PC-3 (cell line): ENCODE data around the gene SPATA33. TPM values are rescaled to one million over a fixed set of nuclear protein-coding genes. Genes with fewer than 3 reads are reported as not detected.
A peak's percentile ranks its signal among the peaks of the same experiment; 100 is the strongest.

Experiments
- ATAC-seq: fragments of 200-7000 bp; cut with Tn5 transposase; 2 replicates; pipeline ENCODE4 v1.9.1; 2020; ENCODE audit warnings: mild to moderate bottlenecking, moderate library complexity
- BruUV-seq: library from RNA; stranded (reverse); fragments of 400-500 nt; replicated peaks from 2 replicates; lab custom pipeline; 2021; lab: Mats Ljungman, UMichigan
- CTCF ChIA-PET: fragments of 300-600 bp; sonication (Branson Sonifier 250); formaldehyde crosslinking; loops from one replicate; lab custom pipeline; 2022; ENCODE audit warnings: antibody characterized with exemption; lab: Charles Lee
- POLR2A ChIA-PET: fragments of 300-600 bp; sonication (Branson Sonifier 250); formaldehyde crosslinking; loops from one replicate; lab custom pipeline; 2022; ENCODE audit warnings: antibody characterized with exemption; ENCODE audit not compliant: unreplicated experiment; lab: Charles Lee
- DNase-seq: peaks from one replicate; pipeline ENCODE4 v3.0.0-alpha.2; 2015
- H2AFZ ChIP-seq: fragments of 300-600 bp; sonication (generic); 2 replicates; pipeline ENCODE4 v1.6.0; 2016; ENCODE audit warnings: antibody characterized with exemption, low read length
- H3F3A ChIP-seq: fragments of 300-600 bp; sonication (generic); one replicate; pipeline ENCODE4 v1.6.0; 2017; ENCODE audit warnings: antibody characterized with exemption, low read length, control low read depth, mild to moderate bottlenecking; ENCODE audit not compliant: unreplicated experiment
- H3K27ac ChIP-seq: fragments of 300-600 bp; sonication (generic); 2 replicates; pipeline ENCODE4 v1.5.1; 2016; ENCODE audit warnings: mild to moderate bottlenecking, low read length
- H3K27me3 ChIP-seq: fragments of 300-600 bp; sonication (generic); 2 replicates; pipeline ENCODE4 v1.6.1; 2016; ENCODE audit warnings: low read length, mixed read lengths
- H3K36me3 ChIP-seq: fragments of 300-600 bp; sonication (generic); 2 replicates; pipeline ENCODE4 v1.6.1; 2016; ENCODE audit warnings: low read depth, mixed run types, low read length, mixed read lengths
- H3K4me1 ChIP-seq: fragments of 300-600 bp; sonication (generic); 2 replicates; pipeline ENCODE4 v1.5.1; 2016; ENCODE audit warnings: low read length; ENCODE audit not compliant: insufficient read depth
- H3K4me2 ChIP-seq: fragments of 300-600 bp; sonication (generic); 2 replicates; pipeline ENCODE4 v1.6.0; 2016; ENCODE audit warnings: low read length
- H3K4me3 ChIP-seq: fragments of 300-600 bp; sonication (generic); 2 replicates; pipeline ENCODE4 v1.5.1; 2016; ENCODE audit warnings: mild to moderate bottlenecking, low read length, mixed read lengths
- H3K79me2 ChIP-seq: fragments of 300-600 bp; sonication (generic); 2 replicates; pipeline ENCODE4 v1.6.1; 2017; ENCODE audit warnings: low read length, mixed read lengths
- H3K9ac ChIP-seq: fragments of 300-600 bp; sonication (generic); 2 replicates; pipeline ENCODE4 v1.6.0; 2016; ENCODE audit warnings: mild to moderate bottlenecking, low read length
- H3K9me2 ChIP-seq: fragments of 300-600 bp; sonication (generic); replicated peaks from 2 replicates; pipeline ENCODE4 v1.6.1; 2016; ENCODE audit warnings: mixed run types, low read length, mixed read lengths
- H3K9me3 ChIP-seq: fragments of 300-600 bp; sonication (generic); 2 replicates; pipeline ENCODE4 v1.6.1; 2016; ENCODE audit warnings: low read length, mixed read lengths
- H4K20me1 ChIP-seq: fragments of 300-600 bp; sonication (generic); 2 replicates; pipeline ENCODE4 v1.6.1; 2016; ENCODE audit warnings: low read length, mixed read lengths
- EZH2 ChIP-seq: fragments of 300-600 bp; sonication (generic); IDR thresholded peaks from one replicate; pipeline ENCODE4 v1.6.1; 2017; ENCODE audit warnings: antibody characterized with exemption, mild to moderate bottlenecking, low read length; ENCODE audit not compliant: unreplicated experiment
- EZH2phosphoT487 ChIP-seq: fragments of 300-600 bp; sonication (generic); IDR thresholded peaks from 2 replicates; pipeline ENCODE4 v1.6.1; 2018; ENCODE audit warnings: mild to moderate bottlenecking, antibody characterized with exemption, low read length, borderline replicate concordance
- intact Hi-C: fragments of 100-400 bp; cut with micrococcal nuclease; formaldehyde crosslinking; loops from 2 replicates; pipeline ENCODE4 v1.9.0; 2023
- total RNA-seq: library from RNA; depleted of rRNA; stranded (reverse); fragments of >200 nt; gene quantifications from 2 replicates; pipeline ENCODE4 v1.2.3, GENCODE V29; 2014
- TF ChIP-seq, protein P1 (sequence below): fragments of 300-600 bp; sonication (generic); conservative IDR thresholded peaks from 2 replicates; pipeline ENCODE4 v1.5.1; 2017; ENCODE audit warnings: antibody characterized with exemption, low read depth, mild to moderate bottlenecking, low read length

The SPATA33 gene
- total RNA-seq, 1 experiment from 2014 or later, result 7.9 TPM

DNA sequence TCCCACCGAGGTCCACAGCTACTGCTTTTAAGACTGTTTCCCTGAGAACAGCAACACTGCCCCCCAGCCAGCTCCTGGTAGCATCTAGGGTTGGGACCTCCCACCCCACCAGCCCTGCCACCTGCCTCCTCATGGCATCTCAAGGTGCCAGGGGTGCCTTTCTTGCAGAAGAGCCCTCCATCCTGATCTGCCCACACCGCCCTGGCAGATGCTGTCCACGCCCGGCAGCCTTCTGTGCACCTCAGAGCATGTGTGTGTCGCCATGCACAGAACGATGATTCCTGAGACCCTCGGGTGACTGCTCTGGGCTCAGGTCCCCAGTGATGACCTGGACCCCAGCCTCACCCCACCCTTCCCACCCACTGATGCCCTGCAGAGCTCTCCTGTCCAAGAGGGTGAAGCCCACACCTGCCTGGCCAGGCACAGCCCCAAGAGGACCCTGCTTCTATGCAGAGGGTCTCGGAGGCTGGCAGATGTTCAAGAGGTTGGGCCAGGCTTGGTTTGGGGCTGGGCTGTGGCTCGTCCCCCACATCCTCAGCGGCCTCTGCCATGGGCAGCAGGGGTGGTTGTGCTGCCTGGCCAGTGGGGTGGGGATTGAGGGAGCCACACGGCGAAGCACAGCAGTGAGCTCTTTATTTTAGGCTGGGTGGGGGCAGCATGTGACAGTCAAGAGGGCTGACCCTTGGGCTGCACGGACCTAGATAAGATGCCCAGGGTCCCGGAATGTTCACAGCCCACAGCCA is 49.1 kb downstream of the SPATA33 start:
- Histone ChIP-seq H3K9me3 (no peaks in the 10 kb centered on the region), H3K27ac (no peak overlapping the region), H3K27me3 (no peaks in the 10 kb centered on the region), H4K20me1 (no peaks in the 10 kb centered on the region), H3K4me3 (peak overlapping the region; percentile 64), H3K79me2 (no peaks in the 10 kb centered on the region), H3K4me1 (no peaks in the 10 kb centered on the region), H3F3A (no peaks in the 10 kb centered on the region), H3K36me3 (no peaks in the 10 kb centered on the region), H3K4me2 (peak overlapping the region; percentile 75), H3K9ac (peak overlapping the region; percentile 36; the same call in 1 of the 2 replicates), H3K9me2 (no peaks in the 10 kb centered on the region), H2AFZ (peak overlapping the region; percentile 59; the same call in 1 of the 2 replicates)
- intact Hi-C loops, result loop anchor here (10.0 kb wide), 1 partner anchor 108 kb away; the partner anchor contains the start of gene FANCA
- ATAC-seq, result no peak
- TF ChIP-seq EZH2 (no peak), EZH2phosphoT487 (no peak)
- TF ChIP-seq, protein P1, sequence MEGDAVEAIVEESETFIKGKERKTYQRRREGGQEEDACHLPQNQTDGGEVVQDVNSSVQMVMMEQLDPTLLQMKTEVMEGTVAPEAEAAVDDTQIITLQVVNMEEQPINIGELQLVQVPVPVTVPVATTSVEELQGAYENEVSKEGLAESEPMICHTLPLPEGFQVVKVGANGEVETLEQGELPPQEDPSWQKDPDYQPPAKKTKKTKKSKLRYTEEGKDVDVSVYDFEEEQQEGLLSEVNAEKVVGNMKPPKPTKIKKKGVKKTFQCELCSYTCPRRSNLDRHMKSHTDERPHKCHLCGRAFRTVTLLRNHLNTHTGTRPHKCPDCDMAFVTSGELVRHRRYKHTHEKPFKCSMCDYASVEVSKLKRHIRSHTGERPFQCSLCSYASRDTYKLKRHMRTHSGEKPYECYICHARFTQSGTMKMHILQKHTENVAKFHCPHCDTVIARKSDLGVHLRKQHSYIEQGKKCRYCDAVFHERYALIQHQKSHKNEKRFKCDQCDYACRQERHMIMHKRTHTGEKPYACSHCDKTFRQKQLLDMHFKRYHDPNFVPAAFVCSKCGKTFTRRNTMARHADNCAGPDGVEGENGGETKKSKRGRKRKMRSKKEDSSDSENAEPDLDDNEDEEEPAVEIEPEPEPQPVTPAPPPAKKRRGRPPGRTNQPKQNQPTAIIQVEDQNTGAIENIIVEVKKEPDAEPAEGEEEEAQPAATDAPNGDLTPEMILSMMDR, result no peak
- ChIA-PET POLR2A (no interaction called here), CTCF (interaction anchor here (0.6 to 1.0 kb wide), 4 partner anchors 8 to 73 kb away, joined by 4 to 7 read pairs (median 4); partner anchors contain the start of gene VPS9D1)
- DNase-seq, result no peak
- BruUV-seq, result no TSS peak

DNA sequence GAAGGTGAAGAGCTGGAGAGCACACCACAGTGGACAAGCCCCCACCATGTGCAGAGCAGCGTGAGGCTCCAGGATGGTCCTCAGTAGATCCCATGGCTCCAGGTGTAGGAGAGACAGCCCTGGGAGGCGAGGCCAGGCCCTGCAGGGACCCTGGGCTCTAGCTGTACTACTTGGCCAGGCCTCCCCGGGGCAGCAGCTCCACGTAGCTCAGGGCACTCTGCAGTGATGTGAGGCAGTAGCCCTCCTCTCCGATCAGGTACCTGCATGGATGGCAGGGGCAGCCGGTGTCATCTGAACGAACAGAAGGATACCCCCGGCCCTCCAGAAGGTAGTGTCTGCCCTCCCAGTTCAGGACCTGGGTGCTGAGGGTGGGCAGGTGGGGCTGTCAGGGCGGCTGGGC is 50.1 kb downstream of the SPATA33 start:
- ChIA-PET POLR2A (no interaction called here), CTCF (no interaction called here)
- DNase-seq (no peak), ATAC-seq (no peak)
- Histone ChIP-seq H3K9me3 (no peaks in the 10 kb centered on the region), H3K4me2 (no peak overlapping the region), H3F3A (no peaks in the 10 kb centered on the region), H3K9me2 (no peaks in the 10 kb centered on the region), H3K4me3 (no peak overlapping the region), H3K9ac (no peak overlapping the region), H3K27ac (no peak overlapping the region), H2AFZ (no peak overlapping the region), H3K36me3 (no peaks in the 10 kb centered on the region), H3K4me1 (no peaks in the 10 kb centered on the region), H4K20me1 (no peaks in the 10 kb centered on the region), H3K79me2 (peaks cover 10% of the 10 kb centered on the region), H3K27me3 (no peaks in the 10 kb centered on the region)
- TF ChIP-seq EZH2 (no peak), EZH2phosphoT487 (no peak)
- TF ChIP-seq, protein P1, result no peak
- intact Hi-C loops, result loop anchor here (10.0 kb wide), 1 partner anchor 107 kb away; the partner anchor contains the start of gene FANCA
- BruUV-seq, result no TSS peak

DNA sequence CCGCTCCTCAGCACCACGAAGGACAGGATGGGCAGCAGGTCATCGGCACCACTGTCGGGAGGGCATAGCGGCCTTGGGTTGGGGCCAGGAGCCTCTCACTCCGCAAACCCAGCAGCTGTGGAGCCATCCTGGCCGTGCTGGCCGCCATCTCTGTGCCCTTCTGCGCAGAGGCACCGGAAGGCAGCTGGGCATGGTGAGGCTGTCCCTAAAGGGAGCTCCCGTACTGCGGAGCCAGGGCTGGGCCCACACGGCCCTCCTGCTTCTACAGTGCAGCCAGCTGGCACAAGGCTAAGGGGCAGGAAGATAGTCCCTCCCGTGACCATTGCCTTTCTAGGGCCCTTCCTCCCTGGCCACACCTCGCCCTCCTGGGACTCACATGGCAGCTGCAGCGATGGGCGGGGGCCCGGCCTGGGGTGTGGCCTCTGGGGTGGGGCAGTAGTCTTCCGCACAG is 50.9 kb downstream of the SPATA33 start:
- ChIA-PET POLR2A (no interaction called here), CTCF (no interaction called here)
- no peak for DNase-seq
- BruUV-seq, result no TSS peak
- no peaks in the 10 kb centered on the region for H3F3A ChIP-seq
- no peaks in the 10 kb centered on the region for H3K27me3 ChIP-seq
- no peaks in the 10 kb centered on the region for H3K4me1 ChIP-seq
- TF ChIP-seq EZH2 (no peak), EZH2phosphoT487 (no peak)
- TF ChIP-seq, protein P1, result no peak
- no peaks in the 10 kb centered on the region for H4K20me1 ChIP-seq
- no peak for ATAC-seq
- H3K4me3 ChIP-seq, result no peak overlapping the region
- H3K79me2 ChIP-seq, result peaks cover 16% of the 10 kb centered on the region
- H3K27ac ChIP-seq, result no peak overlapping the region
- H2AFZ ChIP-seq, result no peak overlapping the region
- intact Hi-C loops, result loop anchor here (10.0 kb wide), 1 partner anchor 106 kb away; the partner anchor contains the start of gene FANCA
- H3K9ac ChIP-seq, result no peak overlapping the region
- no peaks in the 10 kb centered on the region for H3K9me2 ChIP-seq
- no peaks in the 10 kb centered on the region for H3K36me3 ChIP-seq
- H3K9me3 ChIP-seq, result no peaks in the 10 kb centered on the region
- no peak overlapping the region for H3K4me2 ChIP-seq
